ENCODE results near the gene DMRTC2.

DMRTC2 gene

GRCh38 chr19:41804336-41804735 is 40.5 kb upstream of the DMRTC2 start:
- H3K4me3 ChIP-seq (ENCODE audit: low read depth, low read length) = no peak overlapping the region
- no peak for TF ChIP-seq CTCF (IDR thresholded peaks at IDR 0.05; ENCODE audit: low read depth, low read length)

GRCh38 chr19:41807176-41807575 is 37.7 kb upstream of the DMRTC2 start:
- H3K4me3 ChIP-seq (ENCODE audit: low read depth, low read length) = no peak overlapping the region
- TF ChIP-seq CTCF (IDR thresholded peaks at IDR 0.05; ENCODE audit: low read depth, low read length) = no peak

GRCh38 chr19:41808663-41809566 is 35.9 kb upstream of the DMRTC2 start:
- no peak overlapping the region for H3K4me3 ChIP-seq (ENCODE audit: low read depth, low read length)
- TF ChIP-seq CTCF (IDR thresholded peaks at IDR 0.05; ENCODE audit: low read depth, low read length) = no peak

GRCh38 chr19:41810301-41810700 is 34.5 kb upstream of the DMRTC2 start:
- TF ChIP-seq CTCF (IDR thresholded peaks at IDR 0.05; ENCODE audit: low read depth, low read length) = no peak
- no peak overlapping the region for H3K4me3 ChIP-seq (ENCODE audit: low read depth, low read length)

GRCh38 chr19:41811036-41811435 is 33.8 kb upstream of the DMRTC2 start:
- H3K4me3 ChIP-seq (ENCODE audit: low read depth, low read length) = no peak overlapping the region
- no peak for TF ChIP-seq CTCF (IDR thresholded peaks at IDR 0.05; ENCODE audit: low read depth, low read length)

- TF ChIP-seq CTCF (IDR thresholded peaks at IDR 0.05; ENCODE audit: low read depth, low read length) = no peak
- H3K4me3 ChIP-seq (ENCODE audit: low read depth, low read length) = no peak overlapping the region
These were observed 32.9 kb upstream of the DMRTC2 start for GRCh38 chr19:41811981-41812380.

- H3K4me3 ChIP-seq (ENCODE audit: low read depth, low read length) = no peak overlapping the region
These were observed 30.9 kb upstream of the DMRTC2 start for GRCh38 chr19:41813911-41814310.

More at GRCh38 chr19:41813911-41814310, 30.9 kb upstream of the DMRTC2 start:
- TF ChIP-seq CTCF (IDR thresholded peaks at IDR 0.05; ENCODE audit: low read depth, low read length) = no peak

Measured in WI38 (cell line).